ENCODE results near the gene CFAP210. TPM values are rescaled to one million over a fixed set of nuclear protein-coding genes. Genes with fewer than 3 reads are reported as not detected.
"Not testable (repeated sequence)": the region's sequence is repeated elsewhere in the genome, so short reads cannot be mapped to it uniquely, and the experiment has no call there.

CFAP210 gene
- total RNA-seq, 1 donor from 2014 or later = 0.30 TPM

DNA sequence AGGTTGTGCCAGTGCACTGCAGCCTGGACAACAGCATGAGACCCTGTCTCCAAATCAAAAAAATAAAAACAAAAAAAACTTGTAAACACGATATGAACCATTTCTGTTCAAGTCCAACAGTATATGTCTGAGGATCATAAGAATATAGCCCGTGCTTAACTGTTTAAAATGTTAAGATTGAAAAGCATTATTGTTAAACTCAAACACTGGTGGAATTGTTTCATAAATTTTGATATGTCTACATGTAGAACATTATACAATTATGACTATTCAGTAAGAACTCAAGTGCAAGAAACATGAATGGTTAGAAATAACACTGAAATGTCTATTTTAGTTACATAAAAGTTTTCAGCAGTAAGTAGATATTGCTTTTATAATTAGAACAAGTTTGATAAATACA, 80.3 kb downstream of the CFAP210 start:
- DNase-seq = peak; percentile 1

DNA sequence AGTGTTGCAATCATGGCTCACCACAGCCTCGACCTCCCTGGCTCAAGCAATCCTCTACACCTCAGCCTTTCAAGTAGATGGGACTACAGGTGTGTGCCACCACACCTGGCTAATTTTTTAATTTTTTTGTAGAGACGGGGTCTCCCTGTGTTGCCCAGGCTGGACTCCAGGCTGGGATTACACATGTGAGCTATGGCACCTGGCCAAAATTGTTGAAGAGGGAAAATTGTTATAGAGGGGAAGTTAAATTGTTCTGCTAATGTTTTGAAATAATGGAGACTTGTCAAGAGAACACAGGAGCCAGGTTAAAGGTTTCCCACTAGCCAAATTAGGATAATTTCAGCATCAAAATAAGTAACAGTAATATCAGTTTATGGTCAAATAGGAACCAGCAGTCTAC, 84.9 kb downstream of the CFAP210 start:
- DNase-seq = no peak

DNA sequence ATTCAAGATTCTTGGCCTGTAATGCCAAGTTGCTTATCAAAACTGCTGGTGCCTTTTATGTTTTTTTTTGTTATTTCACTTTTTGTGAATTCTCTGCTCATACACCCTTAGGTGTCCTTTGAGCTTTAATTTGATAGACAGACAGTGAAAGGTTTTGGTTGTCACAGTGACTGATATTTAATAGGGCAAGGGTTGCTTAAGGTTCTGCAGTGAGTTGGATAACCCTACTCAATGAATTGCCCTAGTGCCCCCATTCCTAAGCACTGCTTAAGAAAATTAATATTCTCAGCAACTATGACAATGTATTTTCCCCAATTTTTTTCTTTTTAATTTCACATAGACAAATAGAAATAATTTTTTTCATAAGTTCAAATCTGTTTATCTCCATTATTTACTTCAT, 94.6 kb downstream of the CFAP210 start:
- DNase-seq = no peak

DNA sequence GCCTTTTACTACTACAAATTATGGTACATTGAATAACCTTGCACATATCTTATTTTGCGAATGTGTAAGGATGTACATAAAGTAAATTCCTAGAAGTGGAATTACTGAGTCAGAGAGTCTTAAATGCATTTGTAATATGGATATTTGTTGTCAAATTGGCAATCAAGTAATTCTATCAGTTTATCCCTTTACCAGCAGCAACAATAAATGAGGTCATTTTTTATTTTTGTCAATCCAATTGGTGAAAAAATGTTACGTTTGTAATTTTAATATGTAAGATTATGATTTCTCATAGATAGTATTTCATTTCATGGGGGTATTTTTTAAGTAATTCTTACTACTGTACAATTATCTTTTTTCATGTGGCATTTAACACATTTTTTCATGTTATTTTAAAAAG, 95.2 kb downstream of the CFAP210 start:
- DNase-seq = no peak

DNA sequence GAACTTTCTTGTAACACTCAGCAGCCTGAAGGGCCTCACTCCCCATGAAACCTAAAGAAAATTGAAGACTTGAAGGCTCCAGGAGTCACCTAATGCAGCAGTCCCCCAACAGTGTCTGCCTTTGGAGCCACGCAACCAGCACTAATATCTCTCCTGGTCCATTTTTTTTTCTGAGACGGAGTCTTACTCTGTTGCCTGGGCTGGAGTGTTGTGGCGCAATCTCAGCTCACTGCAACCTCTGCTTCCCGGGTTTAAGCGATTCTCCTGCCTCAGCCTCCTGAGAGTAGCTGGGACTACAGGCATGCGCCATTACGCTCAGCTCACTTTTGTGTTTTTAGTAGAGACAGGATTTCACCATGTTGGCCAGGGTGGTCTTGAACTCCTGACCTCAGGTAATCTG, 97.7 kb downstream of the CFAP210 start:
- DNase-seq = not testable (repeated sequence)

Small RNA genes within 50 kb of the gene (small RNA-seq; reads per million reads assigned to genes)
- gene RF00432 (ENCODE audit: low replicate concordance) = not detected

Other genes with a start within 250 kb of the CFAP210 start
- gene BBS5, start 214.9 kb downstream of the CFAP210 start, total RNA-seq = 10.6 TPM
- 414 TPM for gene KLHL41, start 184.7 kb downstream of the CFAP210 start, total RNA-seq
- 29.5 TPM for gene FASTKD1, start 120.5 kb downstream of the CFAP210 start, total RNA-seq
- gene PPIG, start 110.1 kb downstream of the CFAP210 start, total RNA-seq = 44.2 TPM
- 5.9 TPM for gene PHOSPHO2, start 64 bp upstream of the CFAP210 start, total RNA-seq
- 24.2 TPM for gene KLHL23, start 39.4 kb upstream of the CFAP210 start, total RNA-seq
- 81.2 TPM for gene SSB, start 104.5 kb upstream of the CFAP210 start, total RNA-seq
- gene METTL5, start 130.5 kb upstream of the CFAP210 start, total RNA-seq = 34.1 TPM
- 93.8 TPM for gene UBR3, start 133.0 kb upstream of the CFAP210 start, total RNA-seq

Data from skin of body (tissue), 3 donors.